Left lung (tissue), 10 donors: Measurements from ENCODE around the gene DYNC1LI2. TPM values are rescaled to one million over a fixed set of nuclear protein-coding genes. Genes with fewer than 3 reads are reported as not detected.

Experiments used
- ATAC-seq: fragments of 200-7000 bp; cut with Tn5 transposase; one replicate; pipeline ENCODE4 v1.9.1; 2020; ENCODE audit warnings: moderate library complexity
- DNase-seq, 4 donors: peaks; one replicate each; pipeline ENCODE4 v3.0.0-alpha.2; 2013 to 2020
- H3K27ac ChIP-seq, 2 donors: fragments of 200-600 bp; sonication (generic) in 1 of 2; one replicate each; pipeline versions ENCODE4 v1.5.0 to v1.8.0; 2020 to 2021
- H3K27me3 ChIP-seq, 2 donors: fragments of 200-600 bp; sonication (generic) in 1 of 2; one replicate each; pipeline versions ENCODE4 v1.5.0 to v1.8.0; 2020 to 2021
- H3K36me3 ChIP-seq, 2 donors: fragments of 200-600 bp; sonication (generic) in 1 of 2; one replicate each; pipeline versions ENCODE4 v1.5.0 to v1.8.0; 2020 to 2021
- H3K4me1 ChIP-seq, 2 donors: fragments of 200-600 bp; one replicate each; pipeline ENCODE4 v1.8.0; 2021
- H3K4me3 ChIP-seq, 2 donors: fragments of 200-600 bp; sonication (generic) in 1 of 2; one replicate each; pipeline versions ENCODE4 v1.5.0 to v1.8.0; 2020 to 2021; ENCODE audit warnings: mild to moderate bottlenecking in 1 of 2
- H3K9me3 ChIP-seq, 2 donors: fragments of 200-600 bp; sonication (generic) in 1 of 2; one replicate each; pipeline versions ENCODE4 v1.5.0 to v1.8.0; 2020 to 2021
- CTCF ChIP-seq, 2 donors: fragments of 200-600 bp; sonication (generic) in 1 of 2; IDR thresholded peaks; one replicate each; pipeline versions ENCODE4 v1.5.0 to v1.8.0; 2021; ENCODE audit warnings: antibody characterized with exemption in 2 of 2
- intact Hi-C, 2 donors: fragments of 100-400 bp; cut with DNase I; formaldehyde crosslinking; loops; one replicate each; pipeline versions ENCODE4 v1.11.2 to v1.14.2; 2022
- polyA plus RNA-seq, 6 donors: library from polyadenylated mRNA; unstranded; fragments of 120-200 nt; gene quantifications; one replicate each; pipeline ENCODE4 v1.2.1, GENCODE V29; 2013; ENCODE audit not compliant: insufficient read length in 6 of 6
- total RNA-seq, 2 donors: library from RNA; stranded (reverse); fragmentation: NEBNext Ultra II Directional; extraction: Animal tissue kit (Norgen Biotek cat#: 25700); gene quantifications; one replicate each; pipeline ENCODE4 v1.2.1, GENCODE V29; 2021
- donor health status: DM: no; HTN: yes; CAD: no.
- donor health status: DM: no; HTN: no; CAD: no.

The DYNC1LI2 gene
- total and polyA plus RNA-seq, 8 donors: 118 to 162 (median 145) TPM

GRCh38 chr16:66673691-66674090, 77.7 kb downstream of the DYNC1LI2 start:
- ATAC-seq (no peak), DNase-seq (no peak)
- no peak for TF ChIP-seq CTCF (IDR thresholded peaks at IDR 0.05)
- Histone ChIP-seq H3K27ac (no peak overlapping the region), H3K4me3 (no peak overlapping the region), H3K27me3 (no peaks in the 10 kb centered on the region), H3K9me3 (no peaks in the 10 kb centered on the region), H3K4me1 (no peaks in the 10 kb centered on the region), H3K36me3 (peaks cover 0 to 11% of the 10 kb centered on the region in 2 donors)
- intact Hi-C loops: no loop called here

Other genes with a start within 250 kb of the DYNC1LI2 start
- 10 to 100 TPM; 38.4 to 41.2 TPM for gene TK2, start 201.5 kb downstream of the DYNC1LI2 start, total RNA-seq
- 10 to 100 TPM; 31.4 to 36.8 (median 34.3) TPM for gene TK2, start 201.5 kb downstream of the DYNC1LI2 start, polyA plus RNA-seq
- gene CKLF, start 199.0 kb downstream of the DYNC1LI2 start, total RNA-seq: 10 to 100 TPM; 42.3 to 66.3 TPM
- gene CKLF, start 199.0 kb downstream of the DYNC1LI2 start, polyA plus RNA-seq: 10 to 100 TPM; 41.6 to 54.6 (median 42.9) TPM
- 10 to 100 TPM in 1 of 2 donors, 1 to 10 TPM in 1; 5.7 to 10.0 TPM for gene CMTM1, start 185.2 kb downstream of the DYNC1LI2 start, total RNA-seq
- gene CMTM1, start 185.2 kb downstream of the DYNC1LI2 start, polyA plus RNA-seq: 10 to 100 TPM in 1 of 6 donors, 1 to 10 TPM in 5; 7.4 to 10.1 (median 9.5) TPM
- gene CMTM2, start 172.1 kb downstream of the DYNC1LI2 start, total RNA-seq: 1 to 10 TPM in 1 of 2 donors, under 1 TPM in 1; 0.52 to 5.4 TPM
- 1 to 10 TPM in 3 of 6 donors, under 1 TPM in 3; 0.77 to 2.1 (median 0.96) TPM for gene CMTM2, start 172.1 kb downstream of the DYNC1LI2 start, polyA plus RNA-seq
- gene CMTM3, start 146.9 kb downstream of the DYNC1LI2 start, total RNA-seq: 10 to 100 TPM; 42.6 to 51.5 TPM
- gene CMTM3, start 146.9 kb downstream of the DYNC1LI2 start, polyA plus RNA-seq: 100 to 1,000 TPM in 2 of 6 donors, 10 to 100 TPM in 4; 80.3 to 102 (median 87.5) TPM
- 10 to 100 TPM; 64.0 to 72.3 TPM for gene CMTM4, start 54.9 kb downstream of the DYNC1LI2 start, total RNA-seq
- gene CMTM4, start 54.9 kb downstream of the DYNC1LI2 start, polyA plus RNA-seq: 10 to 100 TPM; 25.2 to 36.5 (median 32.7) TPM
- gene TERB1, start 50.0 kb upstream of the DYNC1LI2 start, total RNA-seq: not detected
- gene TERB1, start 50.0 kb upstream of the DYNC1LI2 start, polyA plus RNA-seq: under 1 TPM; 0.07 to 0.46 (median 0.13) TPM
- 10 to 100 TPM; 41.8 to 45.2 TPM for gene NAE1, start 79.4 kb upstream of the DYNC1LI2 start, total RNA-seq
- gene NAE1, start 79.4 kb upstream of the DYNC1LI2 start, polyA plus RNA-seq: 10 to 100 TPM; 79.1 to 98.9 (median 88.1) TPM
- gene CA7, start 92.8 kb upstream of the DYNC1LI2 start, total RNA-seq: not detected
- not detected for gene CA7, start 92.8 kb upstream of the DYNC1LI2 start, polyA plus RNA-seq
- gene PDP2, start 128.9 kb upstream of the DYNC1LI2 start, total RNA-seq: 10 to 100 TPM; 17.4 to 36.3 TPM
- 10 to 100 TPM in 2 of 6 donors, 1 to 10 TPM in 4; 8.9 to 10.8 (median 9.2) TPM for gene PDP2, start 128.9 kb upstream of the DYNC1LI2 start, polyA plus RNA-seq
- gene CDH16, start 167.3 kb upstream of the DYNC1LI2 start, total RNA-seq: under 1 TPM in 1 of 2 donors, not detected in 1; 0.32 TPM
- gene CDH16, start 167.3 kb upstream of the DYNC1LI2 start, polyA plus RNA-seq: 10 to 100 TPM; 23.8 to 68.1 (median 49.1) TPM
- gene RRAD, start 173.9 kb upstream of the DYNC1LI2 start, total RNA-seq: 10 to 100 TPM in 1 of 2 donors, 1 to 10 TPM in 1; 8.2 to 31.8 TPM
- 10 to 100 TPM in 2 of 6 donors, 1 to 10 TPM in 4; 8.1 to 14.3 (median 9.0) TPM for gene RRAD, start 173.9 kb upstream of the DYNC1LI2 start, polyA plus RNA-seq
- gene CIAO2B, start 182.8 kb upstream of the DYNC1LI2 start, total RNA-seq: 10 to 100 TPM; 81.7 to 82.5 TPM
- gene CIAO2B, start 182.8 kb upstream of the DYNC1LI2 start, polyA plus RNA-seq: 10 to 100 TPM; 70.9 to 84.0 (median 80.8) TPM
- gene CES2, start 183.9 kb upstream of the DYNC1LI2 start, total RNA-seq: 10 to 100 TPM; 31.7 to 38.4 TPM
- gene CES2, start 183.9 kb upstream of the DYNC1LI2 start, polyA plus RNA-seq: 10 to 100 TPM; 33.0 to 41.8 (median 35.7) TPM
- gene CES3, start 209.7 kb upstream of the DYNC1LI2 start, total RNA-seq: 1 to 10 TPM in 1 of 2 donors, under 1 TPM in 1; 0.79 to 1.6 TPM
- gene CES3, start 209.7 kb upstream of the DYNC1LI2 start, polyA plus RNA-seq: 1 to 10 TPM; 3.5 to 5.3 (median 4.8) TPM
- gene CES4A, start 237.0 kb upstream of the DYNC1LI2 start, total RNA-seq: 10 to 100 TPM in 1 of 2 donors, 1 to 10 TPM in 1; 9.3 to 14.3 TPM
- gene CES4A, start 237.0 kb upstream of the DYNC1LI2 start, polyA plus RNA-seq: 10 to 100 TPM in 1 of 6 donors, 1 to 10 TPM in 5; 6.1 to 10.0 (median 7.8) TPM